Stimulated activated CD4-positive, alpha-beta T cell treated with anti-CD3 and anti-CD28 coated beads, Interleukin-1b, Interleukin-23, amount 100 ng/mL, for 48 hours (primary cell): Measurements from ENCODE around the gene EIF4G3.
"Not testable (repeated sequence)": the region's sequence is repeated elsewhere in the genome, so short reads cannot be mapped to it uniquely, and the experiment has no call there.

Experiments used
- DNase-seq: peaks from one replicate; pipeline ENCODE4 v3.0.0-alpha.2; 2020

Gene EIF4G3

DNA sequence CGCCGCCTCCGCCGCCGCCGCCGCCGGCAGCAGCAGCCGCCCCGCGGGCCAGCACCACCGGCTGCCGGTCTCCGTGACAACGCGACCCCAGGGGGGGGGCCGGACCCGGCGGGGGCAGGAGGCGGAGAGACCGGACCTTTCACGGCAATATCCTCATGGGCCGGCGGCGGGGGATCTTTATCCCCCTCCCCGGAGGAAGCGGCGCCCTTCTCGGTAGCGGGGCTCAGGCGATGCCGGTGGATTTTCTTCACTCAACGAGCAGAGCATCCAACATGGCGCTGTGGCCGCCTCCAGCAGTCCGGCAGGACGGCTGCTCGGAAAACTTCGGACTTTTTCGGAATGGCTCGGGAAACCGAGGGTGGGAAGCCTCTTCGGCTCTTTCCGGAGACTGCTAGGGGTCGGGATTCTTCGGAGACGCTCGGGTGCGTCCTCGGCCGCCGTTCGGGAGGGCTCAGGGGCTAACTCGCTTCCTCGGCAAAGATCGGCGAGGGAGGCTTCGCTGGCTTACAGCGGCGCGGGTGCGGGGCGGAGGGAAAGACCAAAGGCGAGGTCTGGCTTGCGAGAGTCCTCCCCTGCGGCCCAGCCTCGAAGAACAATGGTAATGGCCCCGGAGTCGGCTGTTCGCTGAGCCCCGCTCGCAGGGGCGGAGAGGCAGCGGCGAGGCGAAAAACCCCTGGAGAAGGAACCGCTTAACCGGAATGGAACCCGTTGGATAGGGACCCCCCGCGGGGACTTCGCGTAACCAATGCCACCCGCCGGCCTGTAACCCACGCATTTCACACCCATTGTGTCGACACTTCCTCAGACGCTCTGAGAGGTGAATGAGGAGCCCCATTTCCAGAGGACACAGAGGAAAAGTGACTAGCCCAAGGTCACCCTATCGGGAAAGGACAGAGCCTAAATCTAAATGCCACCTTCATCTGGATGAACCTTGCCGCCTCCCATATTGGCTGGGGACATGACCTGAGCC lies at the start of gene EIF4G3:
TSS of gene EIF4G3 (minus strand) at position 312 of the 970 bp plus-strand sequence. CDS start 174,155 bp downstream, outside the sequence.
- peak; percentile 99 for DNase-seq

DNA sequence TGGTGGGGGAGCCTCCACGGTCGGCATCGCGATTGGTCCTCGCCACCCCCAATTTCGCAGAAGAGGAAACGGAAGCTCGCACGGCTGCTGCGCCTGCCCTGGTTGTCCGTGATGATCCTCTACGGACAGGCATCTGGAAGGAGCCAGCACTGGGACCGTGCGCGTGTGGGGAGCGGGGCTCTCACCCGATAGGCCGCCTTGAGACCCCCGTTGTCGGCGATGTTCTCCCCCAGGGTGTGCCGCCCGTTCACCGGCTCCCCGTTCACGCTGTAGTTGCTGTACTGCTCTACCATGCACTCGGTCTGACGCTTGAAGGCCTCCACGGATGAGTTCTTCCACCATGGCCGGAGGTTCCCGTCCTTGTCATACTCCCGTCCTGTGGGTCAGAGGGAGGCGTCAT lies 48.4 kb upstream of the EIF4G3 start:
- no peak for DNase-seq

DNA sequence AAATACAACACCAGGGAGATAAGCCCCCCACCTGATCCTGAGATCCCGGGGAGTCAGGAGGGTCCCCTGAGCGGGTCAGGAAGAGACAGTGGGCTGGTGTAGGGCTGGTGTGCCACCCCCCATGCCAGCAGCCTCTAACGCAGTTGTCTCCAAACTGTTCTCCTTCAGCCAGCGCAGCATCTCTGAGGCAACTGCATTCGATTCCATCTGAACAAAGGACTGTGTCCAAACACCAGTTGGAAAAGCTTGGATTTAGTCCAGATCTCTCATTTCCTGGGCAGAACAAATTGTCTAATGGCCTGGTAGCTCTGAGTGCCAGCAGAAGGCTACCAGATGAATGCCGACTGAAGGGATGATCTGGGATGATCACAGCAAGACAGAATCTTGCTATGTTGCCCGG lies 44.1 kb upstream of the EIF4G3 start:
- no peak for DNase-seq

DNA sequence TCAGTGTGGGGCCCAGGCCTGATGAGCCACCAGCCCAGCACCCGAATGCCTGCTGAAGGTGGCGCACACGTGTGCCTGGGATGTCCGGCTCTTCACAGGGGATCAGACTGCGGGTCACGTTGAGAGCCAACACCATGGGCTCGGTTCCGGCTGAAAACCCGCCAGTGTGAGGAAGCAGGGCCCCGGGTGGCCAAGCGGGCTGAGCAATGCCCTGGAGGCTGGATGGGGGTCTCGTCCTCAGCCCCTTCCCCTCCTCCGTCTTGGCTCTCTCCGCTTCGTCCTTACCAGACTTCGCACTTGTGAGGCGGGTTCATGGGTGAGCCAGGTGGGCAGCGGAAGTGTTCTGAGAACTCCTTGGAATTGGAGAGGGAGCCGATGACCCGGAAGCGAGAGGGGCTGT lies 43.0 kb upstream of the EIF4G3 start:
- DNase-seq, result no peak

DNA sequence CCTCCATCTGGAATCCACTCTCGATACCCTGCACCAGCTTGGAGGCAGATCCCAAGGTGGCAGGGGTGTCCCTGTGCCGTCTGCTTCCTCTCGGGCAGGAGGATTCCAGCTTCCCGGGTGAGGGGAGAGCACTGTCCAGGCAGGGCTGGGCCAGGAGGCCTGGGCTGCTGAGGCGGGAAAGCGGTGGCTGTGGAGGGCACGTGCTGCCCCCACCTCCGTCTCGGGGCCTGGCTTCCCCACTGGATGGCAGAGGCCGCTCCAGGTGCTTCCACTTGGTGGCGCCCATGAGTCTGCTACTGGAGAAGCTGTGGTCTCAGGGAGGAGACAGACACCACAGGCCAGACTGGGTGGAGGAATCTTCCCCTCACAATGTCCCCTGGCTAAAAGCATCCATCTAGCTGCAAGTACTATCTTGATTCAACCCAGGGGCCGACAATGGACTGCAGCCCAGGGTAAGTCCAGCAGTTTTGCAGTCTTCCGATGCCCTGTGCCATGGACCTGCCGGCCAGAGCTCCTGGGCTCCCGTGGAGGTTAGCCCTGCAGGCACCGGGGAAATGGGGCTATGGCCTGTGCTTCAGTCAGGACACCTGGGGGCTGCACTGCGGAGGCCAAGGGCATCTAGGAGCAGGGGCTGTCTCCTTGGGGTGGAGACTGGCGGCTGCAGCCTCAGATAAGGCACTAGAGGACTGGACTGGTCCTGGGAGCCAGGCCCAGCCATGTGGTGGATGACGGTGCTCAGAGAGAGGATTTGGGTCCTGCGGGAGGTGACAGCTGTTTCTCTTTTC lies 41.3 kb upstream of the EIF4G3 start:
- DNase-seq, result peak; percentile 55

- DNase-seq, result peak; percentile 76
Measured at GRCh38 chr1:21216835-21217811, 40.4 kb upstream of the EIF4G3 start.

GRCh38 chr1:21212126-21212525 lies 35.4 kb upstream of the EIF4G3 start:
- no peak for DNase-seq

GRCh38 chr1:21208137-21208700 lies 31.5 kb upstream of the EIF4G3 start:
- not testable (repeated sequence) for DNase-seq

- DNase-seq, result no peak
Measured at GRCh38 chr1:21206117-21206516, 29.4 kb upstream of the EIF4G3 start.

DNA sequence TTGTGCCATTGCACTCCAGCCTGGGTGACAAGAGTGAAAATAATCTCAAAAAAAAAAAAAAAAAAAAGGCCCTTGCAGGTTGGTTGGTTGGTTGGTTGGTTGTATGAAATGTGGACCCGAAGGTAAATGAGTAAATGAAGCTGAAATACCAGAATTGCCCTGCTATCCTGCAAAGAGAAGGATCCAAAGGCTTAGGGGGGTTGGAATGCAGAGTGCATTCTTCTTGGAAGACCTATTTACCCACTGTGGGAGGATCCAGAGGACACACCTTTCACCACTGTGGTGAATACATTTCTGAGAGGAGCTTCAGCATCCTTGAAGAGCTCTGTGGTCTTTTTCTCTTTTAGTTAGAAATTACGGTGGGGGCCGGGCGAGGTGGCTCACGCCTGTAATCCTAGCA lies 28.7 kb upstream of the EIF4G3 start:
- no peak for DNase-seq

- no peak for DNase-seq
Measured at GRCh38 chr1:21201650-21202049, 25.0 kb upstream of the EIF4G3 start.

DNA sequence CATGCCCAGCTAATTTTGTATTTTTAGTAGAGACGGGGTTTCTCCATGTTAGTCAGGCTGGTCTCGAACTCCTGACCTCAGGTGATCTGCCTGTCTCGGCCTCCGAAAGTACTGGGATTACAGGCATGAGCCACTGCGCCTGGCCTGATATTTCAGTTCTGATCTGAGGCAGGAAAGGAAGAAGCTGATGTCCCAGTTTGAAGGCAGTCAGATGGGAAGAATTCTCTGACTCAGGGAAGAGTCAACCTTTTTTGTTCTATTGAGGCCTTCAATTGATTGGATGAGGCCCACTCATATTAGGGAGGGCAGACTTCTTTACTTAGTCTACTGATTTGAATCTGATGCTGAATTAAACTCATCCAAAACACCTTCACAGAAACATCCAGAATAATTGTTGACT lies 24.5 kb upstream of the EIF4G3 start:
- DNase-seq, result not testable (repeated sequence)

DNA sequence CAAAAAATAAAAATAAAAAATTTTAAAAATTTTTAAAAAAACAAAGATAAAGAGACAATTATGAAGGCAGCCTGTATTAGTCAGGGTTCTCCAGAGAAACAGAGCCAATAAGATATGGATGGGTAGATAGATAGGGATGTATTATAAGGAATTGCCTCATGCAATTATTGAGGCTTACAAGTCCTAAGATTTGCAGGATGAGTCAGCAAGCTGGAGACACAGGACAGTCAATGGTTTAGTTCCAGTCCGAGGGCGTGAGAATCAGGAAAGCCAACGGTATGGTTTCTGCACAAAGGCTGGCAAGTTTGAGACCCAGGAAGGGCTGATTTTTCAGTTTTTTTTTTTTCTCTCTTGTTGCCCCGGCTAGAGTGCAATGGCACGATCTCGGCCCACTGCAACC lies 24.1 kb upstream of the EIF4G3 start:
- DNase-seq, result no peak

GRCh38 chr1:21198929-21199328 lies 22.2 kb upstream of the EIF4G3 start:
- no peak for DNase-seq

GRCh38 chr1:21192871-21193270 lies 16.2 kb upstream of the EIF4G3 start:
- no peak for DNase-seq

- no peak for DNase-seq
Measured at GRCh38 chr1:21192284-21192683, 15.6 kb upstream of the EIF4G3 start.

DNA sequence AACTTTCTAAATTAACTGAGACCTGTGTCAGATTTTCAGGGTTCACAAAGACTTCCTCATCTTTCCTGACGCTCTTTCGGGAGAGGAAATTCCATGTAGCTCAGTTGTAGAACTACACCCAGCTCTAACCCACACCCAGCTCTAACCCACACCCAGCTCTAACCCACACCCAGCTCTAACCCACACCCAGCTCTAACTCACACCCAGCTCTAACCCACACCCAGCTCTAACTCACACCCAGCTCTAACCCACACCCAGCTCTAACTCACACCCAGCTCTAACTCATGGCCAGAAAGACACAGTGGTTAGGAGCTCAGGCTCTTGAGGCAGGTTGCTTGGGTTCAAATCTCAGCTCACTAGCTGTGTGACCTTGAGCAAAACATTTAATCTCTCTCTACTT lies 14.1 kb upstream of the EIF4G3 start:
- not testable (repeated sequence) for DNase-seq

DNA sequence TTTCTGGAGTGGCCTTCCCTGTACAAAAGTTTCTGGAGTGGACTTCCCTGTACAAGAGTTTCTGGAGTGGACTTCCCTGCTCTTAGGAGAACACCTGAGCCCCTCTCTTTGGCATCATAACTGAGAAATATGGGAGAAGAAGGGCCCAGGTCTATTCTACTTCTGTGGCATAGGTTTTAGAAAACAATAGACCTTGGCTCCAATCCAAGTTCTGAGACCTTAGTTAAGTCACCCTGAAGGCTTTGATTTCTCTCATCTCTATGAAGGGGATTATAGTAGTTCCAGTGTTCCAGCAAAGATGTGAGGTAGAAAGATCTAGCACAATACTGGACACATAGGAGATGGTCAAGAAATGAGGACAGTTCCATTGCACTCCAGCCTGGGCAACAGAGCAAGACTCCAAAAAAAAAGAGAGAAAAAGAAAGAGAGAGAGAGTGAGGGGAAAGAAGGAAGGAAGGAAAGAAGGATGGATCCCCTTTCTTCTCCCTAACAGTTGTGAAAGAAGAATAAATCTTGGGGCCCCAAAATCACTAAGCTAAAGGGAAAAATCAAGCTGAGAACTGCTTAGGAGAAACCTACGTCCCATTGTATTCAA lies 13.3 kb upstream of the EIF4G3 start:
- DNase-seq, result no peak

DNA sequence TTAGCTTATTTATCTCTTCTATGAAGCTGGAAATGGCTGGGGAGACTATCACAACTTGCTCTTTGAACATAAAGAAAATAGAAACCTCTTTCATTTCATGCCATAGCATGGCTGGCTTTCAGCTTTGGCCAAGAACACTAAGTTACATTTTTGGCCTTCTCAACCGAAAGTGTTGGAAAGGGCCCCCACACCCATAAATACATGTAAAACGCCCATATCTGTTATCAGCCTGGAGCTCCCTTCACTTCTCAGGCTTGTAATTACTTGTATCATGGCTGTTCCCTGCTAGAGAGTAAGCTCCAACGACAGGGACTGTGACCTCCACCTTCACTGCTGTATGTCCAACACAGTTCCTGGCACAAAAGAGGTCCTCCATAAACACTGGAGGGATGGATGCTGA lies 12.7 kb upstream of the EIF4G3 start:
- DNase-seq, result no peak

DNA sequence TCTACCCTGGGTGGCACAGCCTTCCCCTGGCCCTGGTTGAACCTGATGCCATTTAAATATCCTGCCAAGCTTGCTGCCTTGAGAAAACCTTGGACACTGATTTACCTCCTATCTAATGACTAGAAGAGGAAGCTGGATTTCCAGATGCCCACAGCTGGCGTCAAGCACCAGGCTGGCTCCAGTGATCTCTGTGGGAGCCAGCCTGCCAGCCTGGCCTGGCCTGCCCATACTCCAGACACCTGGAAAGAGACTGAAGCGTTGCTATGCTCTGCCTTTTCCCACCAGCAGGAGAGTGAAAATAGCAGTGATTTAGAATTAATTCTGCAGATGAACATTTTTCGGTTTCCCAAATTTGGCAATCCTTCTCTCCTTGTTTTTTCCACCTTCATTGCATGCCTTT lies 11.5 kb upstream of the EIF4G3 start:
- no peak for DNase-seq

GRCh38 chr1:21185221-21185731 lies 8.6 kb upstream of the EIF4G3 start:
- DNase-seq, result no peak

DNA sequence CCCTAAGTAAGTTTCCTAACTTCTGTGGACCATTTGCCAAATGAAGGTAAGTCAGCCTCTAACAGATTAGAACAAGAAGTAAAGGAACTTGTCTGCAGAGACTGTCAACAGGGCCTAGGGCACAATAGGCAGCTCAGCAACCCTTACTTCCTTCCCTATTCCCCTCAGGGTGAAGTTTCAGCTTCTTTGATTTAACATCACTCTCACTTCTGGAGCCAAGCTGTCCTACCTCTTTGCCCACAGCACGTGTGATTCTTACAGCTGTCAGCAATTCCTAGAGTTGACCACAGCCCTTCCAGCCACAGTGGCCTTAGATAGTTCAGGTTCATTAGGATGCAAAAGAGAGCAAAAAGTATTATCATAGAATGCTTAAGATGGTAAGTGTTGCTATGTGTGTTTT lies 7.6 kb upstream of the EIF4G3 start:
- DNase-seq, result no peak
